HG02623 (cell line): ENCODE results near the gene OR4D9.
A peak's percentile ranks its signal among the peaks of the same experiment; 100 is the strongest.

Experiments used
- ATAC-seq: cut with Tn5 transposase; IDR thresholded peaks from one replicate; pipeline ENCODE4 v1.9.1; 2021; ENCODE audit warnings: moderate library complexity; ENCODE audit not compliant: unreplicated experiment

The OR4D9 gene

GRCh38 chr11:59550368-59550841 is 39.1 kb downstream of the OR4D9 start:
- peak; percentile 94 for ATAC-seq

GRCh38 chr11:59550842-59551658 is 39.7 kb downstream of the OR4D9 start:
- peak; percentile 27 for ATAC-seq

GRCh38 chr11:59551659-59552521 is 40.6 kb downstream of the OR4D9 start:
- ATAC-seq = no peak

DNA sequence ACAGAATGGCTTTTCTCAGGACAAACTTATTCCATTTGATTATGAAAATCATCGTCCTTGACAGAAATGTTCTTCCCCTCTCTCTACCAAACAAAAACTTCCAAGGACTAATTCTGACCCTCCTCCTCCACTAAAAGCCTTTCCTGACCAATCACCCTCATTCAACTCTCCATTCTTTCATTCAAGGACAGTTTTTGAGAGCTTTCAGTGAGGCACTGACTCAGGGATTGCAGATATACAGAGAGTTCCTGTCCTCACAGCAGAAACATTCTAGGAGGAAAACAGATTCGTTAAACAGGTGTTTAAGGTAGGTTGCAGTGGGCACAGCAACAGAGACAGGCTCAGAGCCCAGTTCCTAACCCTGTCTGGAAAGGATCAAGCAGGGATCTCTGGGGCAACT is 41.5 kb downstream of the OR4D9 start:
- ATAC-seq = no peak

DNA sequence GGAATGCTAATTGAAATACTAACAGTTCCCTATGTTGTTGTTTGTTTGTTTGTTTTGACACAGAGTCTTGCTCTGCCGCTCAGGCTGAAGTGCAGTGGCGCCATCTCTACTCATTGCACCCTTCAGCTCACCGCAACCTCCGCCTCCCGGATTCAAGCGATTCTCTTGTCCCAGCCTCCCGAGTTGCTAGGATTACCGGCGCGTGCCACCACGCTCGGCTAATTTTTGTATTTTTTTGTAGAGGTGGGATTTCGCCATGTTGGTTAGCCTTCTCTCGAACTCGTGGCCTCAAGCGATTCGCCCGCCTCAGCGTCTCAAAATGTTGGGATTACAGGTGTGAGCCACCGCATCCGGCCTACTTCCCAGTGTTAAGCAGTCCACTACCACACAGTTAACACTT is 42.0 kb downstream of the OR4D9 start:
- ATAC-seq = no peak

- ATAC-seq = no peak
These were observed 44.3 kb downstream of the OR4D9 start for GRCh38 chr11:59555601-59556114.

DNA sequence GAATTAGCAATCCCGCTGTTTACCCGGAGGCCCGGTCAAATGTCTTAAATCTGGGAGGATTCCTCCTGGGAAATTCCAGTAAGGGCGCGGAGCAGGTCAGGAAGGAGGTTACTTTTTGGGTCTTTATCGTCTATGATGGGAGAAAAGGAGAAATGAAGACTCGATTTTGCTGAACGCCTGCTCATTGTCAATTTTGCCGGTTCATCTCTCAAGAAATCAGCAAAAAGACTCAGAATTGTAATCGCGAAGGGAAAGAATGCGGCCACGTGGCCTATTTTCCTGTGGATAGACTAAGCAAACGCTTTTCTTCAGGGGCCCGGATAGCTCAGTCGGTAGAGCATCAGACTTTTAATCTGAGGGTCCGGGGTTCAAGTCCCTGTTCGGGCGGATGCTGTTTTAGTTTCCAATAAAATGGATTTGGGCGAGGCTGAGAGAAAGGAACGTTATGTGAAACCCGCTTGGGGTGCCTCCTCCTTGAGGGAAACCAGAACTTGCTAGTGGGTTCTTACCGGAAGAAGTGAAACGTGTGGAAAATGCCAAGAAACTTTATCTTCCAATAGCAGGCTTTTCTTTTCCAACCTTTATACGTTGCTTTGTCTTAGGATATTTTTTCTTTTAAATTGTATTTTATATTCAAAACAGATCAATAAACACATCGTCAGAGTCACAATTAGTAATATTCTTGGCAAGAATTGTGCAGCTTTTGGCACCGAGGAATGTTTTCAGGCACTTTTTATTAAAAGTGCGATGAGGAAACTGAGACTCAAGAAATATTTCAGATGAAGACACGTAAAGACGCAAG is 45.0 kb downstream of the OR4D9 start:
- peak; percentile 21 for ATAC-seq

DNA sequence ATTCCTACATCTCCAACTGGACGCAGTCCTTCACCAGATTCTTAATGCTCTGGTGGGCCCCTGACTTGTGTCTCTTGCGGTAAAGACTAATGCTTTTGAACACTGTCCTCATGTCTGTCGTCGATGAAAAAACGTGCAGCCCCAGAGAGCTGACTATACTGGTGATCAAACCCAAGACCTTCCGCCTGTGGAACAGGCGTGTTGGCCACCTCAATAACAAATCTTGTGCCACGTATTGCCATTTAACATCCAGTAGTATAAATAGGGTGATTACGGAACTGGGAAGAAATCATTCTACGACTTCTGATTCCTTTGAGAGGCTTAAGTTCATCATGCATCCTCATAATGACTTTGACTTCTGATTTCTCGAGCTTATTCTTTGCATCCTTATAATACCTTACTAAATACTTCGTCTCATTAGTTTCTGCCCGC is 45.6 kb downstream of the OR4D9 start:
- ATAC-seq = no peak

DNA sequence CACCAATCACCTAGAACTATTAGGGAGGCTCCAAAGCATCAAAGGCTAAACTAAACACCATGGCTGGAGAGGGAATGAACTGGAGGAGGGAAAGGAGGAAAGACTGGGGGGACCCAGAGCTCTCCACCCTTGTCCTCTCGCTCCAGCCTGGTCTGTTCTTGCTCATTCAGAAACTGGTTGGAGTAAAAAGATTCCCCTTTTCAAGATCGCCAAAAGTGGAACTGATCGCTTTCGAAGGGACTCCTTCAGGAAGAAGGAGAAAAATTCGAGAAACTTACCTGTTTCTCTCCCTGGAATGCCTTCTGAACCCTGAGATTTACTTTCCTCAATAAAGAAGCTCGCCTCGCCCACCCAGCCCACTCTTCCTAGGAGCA is 46.9 kb downstream of the OR4D9 start:
- ATAC-seq = no peak

DNA sequence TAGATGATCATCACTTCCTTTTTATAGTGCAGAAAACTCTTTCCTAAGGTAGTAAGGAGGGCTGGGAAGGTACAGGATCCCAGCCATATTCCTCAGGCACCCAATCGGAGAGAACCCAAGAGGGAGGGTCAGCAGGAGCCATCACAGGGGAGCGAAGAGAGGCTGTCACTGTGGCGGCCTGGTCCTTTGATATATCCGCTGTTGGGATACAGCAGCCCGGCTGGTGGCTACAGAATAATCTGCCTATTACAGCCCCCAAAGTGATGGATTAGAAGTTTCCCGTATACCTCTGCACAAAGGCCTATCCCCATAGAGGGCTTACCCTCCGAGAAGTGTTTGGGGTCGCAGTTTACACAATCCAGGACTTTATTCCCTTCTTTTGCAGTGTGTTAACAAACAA is 48.5 kb downstream of the OR4D9 start:
- no peak for ATAC-seq

DNA sequence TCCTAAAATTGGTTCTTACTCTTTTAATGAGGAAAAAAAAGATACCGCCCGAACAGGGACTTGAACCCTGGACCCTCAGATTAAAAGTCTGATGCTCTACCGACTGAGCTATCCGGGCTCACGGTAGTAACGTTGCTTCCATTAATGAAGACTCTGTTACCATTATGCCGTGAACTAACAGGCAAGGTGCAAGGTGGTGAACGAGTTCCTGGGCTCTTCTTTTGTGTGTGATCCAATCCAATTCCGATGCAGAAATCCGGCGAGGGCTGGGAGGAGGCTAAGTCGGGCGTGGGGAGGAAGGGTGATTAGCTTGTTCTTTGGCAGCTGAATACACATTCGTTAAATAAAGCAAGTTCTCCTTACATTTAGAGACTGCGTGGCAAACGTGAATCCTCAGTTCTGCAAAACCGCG is 49.0 kb downstream of the OR4D9 start:
- peak; percentile 29 for ATAC-seq

GRCh38 chr11:59560702-59561473 is 49.5 kb downstream of the OR4D9 start:
- peak; percentile 40 for ATAC-seq

- no peak for ATAC-seq
These were observed 51.0 kb downstream of the OR4D9 start for GRCh38 chr11:59562292-59562691.
